SK-N-SH treated with all-trans-retinoic acid at 6 μM for 48 hours (cell line): ENCODE measurements around the gene PDZD4.

Source experiments
- ATAC-seq: fragments of 200-7000 bp; cut with Tn5 transposase; 3 replicates; pipeline ENCODE4 v1.9.1; 2020; ENCODE audit warnings: mild to moderate bottlenecking, moderate library complexity
- ARNTL ChIP-seq: fragments of 450-650 bp; formaldehyde crosslinking; IDR thresholded peaks from 2 replicates; pipeline ENCODE4 v1.5.0; 2020; ENCODE audit warnings: low read depth, mild to moderate bottlenecking, moderate library complexity, borderline replicate concordance
- BACH2 ChIP-seq: fragments of 250-450 bp; sonication (Bioruptor Pico); IDR thresholded peaks from 2 replicates; pipeline ENCODE4 v1.9.0; 2021; ENCODE audit warnings: mild to moderate bottlenecking, borderline replicate concordance
- CSDC2 ChIP-seq: fragments of 250-450 bp; sonication (Bioruptor Pico); IDR thresholded peaks from 2 replicates; pipeline ENCODE4 v1.5.0; 2020; ENCODE audit warnings: mild to moderate bottlenecking, moderate library complexity
- ESRRG ChIP-seq: fragments of 250-450 bp; sonication (Bioruptor Pico); IDR thresholded peaks from 2 replicates; pipeline ENCODE4 v1.6.1; 2021; ENCODE audit warnings: mild to moderate bottlenecking
- GLIS3 ChIP-seq: fragments of 250-450 bp; sonication (Bioruptor Pico); IDR thresholded peaks from 2 replicates; pipeline ENCODE4 v1.5.0; 2020; ENCODE audit warnings: mild to moderate bottlenecking, moderate library complexity
- ISL1 ChIP-seq: fragments of 250-450 bp; sonication (Bioruptor Pico); IDR thresholded peaks from 2 replicates; pipeline ENCODE4 v2.1.2; 2022; ENCODE audit warnings: mild to moderate bottlenecking, moderate library complexity
- OSR1 ChIP-seq: fragments of 250-450 bp; sonication (Bioruptor Pico); IDR thresholded peaks from 2 replicates; pipeline ENCODE4 v1.8.0; 2022; ENCODE audit warnings: moderate library complexity, mild to moderate bottlenecking, inconsistent platforms
- PPARA ChIP-seq: fragments of 250-450 bp; sonication (Bioruptor Pico); IDR thresholded peaks from 2 replicates; pipeline ENCODE4 v1.5.0; 2020; ENCODE audit warnings: mild to moderate bottlenecking, borderline replicate concordance
- RARB ChIP-seq: fragments of 250-450 bp; sonication (Bioruptor Pico); IDR thresholded peaks from 2 replicates; pipeline ENCODE4 v1.8.0; 2021; ENCODE audit warnings: mild to moderate bottlenecking, moderate library complexity
- SNAI2 ChIP-seq: fragments of 250-450 bp; sonication (Bioruptor Pico); IDR thresholded peaks from 2 replicates; pipeline ENCODE4 v1.5.0; 2020; ENCODE audit warnings: mild to moderate bottlenecking, moderate library complexity
- TCF4 ChIP-seq: fragments of 250-450 bp; sonication (Bioruptor Pico); IDR thresholded peaks from 2 replicates; pipeline ENCODE4 v1.8.0; 2021; ENCODE audit warnings: mild to moderate bottlenecking, moderate library complexity, borderline replicate concordance
- ZFP3 ChIP-seq: fragments of 250-450 bp; sonication (Bioruptor Pico); IDR thresholded peaks from 2 replicates; pipeline ENCODE4 v1.5.0; 2020; ENCODE audit warnings: mild to moderate bottlenecking, moderate library complexity
- ZFP30 ChIP-seq: fragments of 450-650 bp; formaldehyde crosslinking; IDR thresholded peaks from 2 replicates; pipeline ENCODE4 v1.5.0; 2022; ENCODE audit warnings: mild to moderate bottlenecking, moderate library complexity
- ZNF565 ChIP-seq: fragments of 450-650 bp; formaldehyde crosslinking; conservative IDR thresholded peaks from 2 replicates; pipeline ENCODE4 v1.5.0; 2020; ENCODE audit warnings: low read depth, mild to moderate bottlenecking, moderate library complexity
- ZNF8 ChIP-seq: fragments of 450-650 bp; formaldehyde crosslinking; IDR thresholded peaks from 2 replicates; pipeline ENCODE4 v1.5.0; 2020; ENCODE audit warnings: mild to moderate bottlenecking, moderate library complexity
- TF ChIP-seq, protein P1 (sequence below): fragments of 250-450 bp; sonication (Bioruptor Pico); IDR thresholded peaks from 2 replicates; pipeline ENCODE4 v1.8.0; 2021; ENCODE audit warnings: low read depth, mild to moderate bottlenecking, moderate library complexity, borderline replicate concordance
- TF ChIP-seq, protein P2 (sequence below): fragments of 250-450 bp; sonication (Bioruptor Pico); IDR thresholded peaks from 2 replicates; pipeline ENCODE4 v1.8.0; 2020; ENCODE audit warnings: mild to moderate bottlenecking, moderate library complexity, borderline replicate concordance
- TF ChIP-seq, protein P3 (sequence below): fragments of 250-450 bp; sonication (Bioruptor Pico); IDR thresholded peaks from 2 replicates; pipeline ENCODE4 v1.5.0; 2020; ENCODE audit warnings: mild to moderate bottlenecking, moderate library complexity
- TF ChIP-seq, protein P4 (sequence below): fragments of 250-450 bp; sonication (Bioruptor Pico); IDR thresholded peaks from 2 replicates; pipeline ENCODE4 v1.5.1; 2020; ENCODE audit warnings: low read depth, mild to moderate bottlenecking, moderate library complexity
- TF ChIP-seq, protein P5 (sequence below): fragments of 250-450 bp; sonication (Bioruptor Pico); IDR thresholded peaks from 2 replicates; pipeline ENCODE4 v1.5.1; 2021; ENCODE audit warnings: mild to moderate bottlenecking, moderate library complexity

Gene PDZD4

DNA sequence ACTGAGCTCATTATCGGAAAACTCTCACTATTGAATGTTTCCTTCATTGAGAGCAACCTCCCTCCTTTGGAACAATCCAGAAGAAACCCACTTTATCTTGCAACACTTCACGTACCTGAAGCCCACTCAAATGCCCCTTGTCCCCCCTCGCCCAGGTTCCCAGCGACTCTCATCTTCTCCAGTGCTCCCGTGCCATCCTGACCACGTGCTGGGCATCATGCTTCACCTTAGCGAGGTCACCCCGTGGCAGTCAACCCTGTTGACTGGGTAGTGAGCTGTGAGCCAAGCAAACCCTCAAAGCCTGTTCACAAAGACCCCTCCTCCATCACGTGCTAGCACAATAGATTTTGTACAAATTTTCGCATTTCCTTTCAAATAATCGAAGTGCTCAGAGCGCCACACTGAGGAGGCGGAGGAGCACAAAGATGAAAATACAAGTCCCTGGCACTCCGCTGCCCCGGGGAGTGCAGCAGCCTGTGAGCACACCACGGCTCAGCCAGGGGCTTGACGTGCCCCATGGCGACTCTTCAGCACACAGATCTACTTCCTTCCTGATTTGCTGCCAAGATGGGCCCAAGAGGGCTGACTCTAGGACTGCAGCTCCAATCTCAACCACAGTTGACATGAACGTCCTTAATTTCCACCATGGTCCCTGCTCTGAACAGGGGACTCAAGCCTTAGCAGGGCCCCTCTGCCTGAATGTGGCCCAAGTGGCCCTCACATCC is 15.6 kb downstream of the PDZD4 start:
- no peak for ATAC-seq
- no peak for TF ChIP-seq TCF4
- no peak for TF ChIP-seq GLIS3 (CRISPR knock-in tag)
- TF ChIP-seq, protein P1, sequence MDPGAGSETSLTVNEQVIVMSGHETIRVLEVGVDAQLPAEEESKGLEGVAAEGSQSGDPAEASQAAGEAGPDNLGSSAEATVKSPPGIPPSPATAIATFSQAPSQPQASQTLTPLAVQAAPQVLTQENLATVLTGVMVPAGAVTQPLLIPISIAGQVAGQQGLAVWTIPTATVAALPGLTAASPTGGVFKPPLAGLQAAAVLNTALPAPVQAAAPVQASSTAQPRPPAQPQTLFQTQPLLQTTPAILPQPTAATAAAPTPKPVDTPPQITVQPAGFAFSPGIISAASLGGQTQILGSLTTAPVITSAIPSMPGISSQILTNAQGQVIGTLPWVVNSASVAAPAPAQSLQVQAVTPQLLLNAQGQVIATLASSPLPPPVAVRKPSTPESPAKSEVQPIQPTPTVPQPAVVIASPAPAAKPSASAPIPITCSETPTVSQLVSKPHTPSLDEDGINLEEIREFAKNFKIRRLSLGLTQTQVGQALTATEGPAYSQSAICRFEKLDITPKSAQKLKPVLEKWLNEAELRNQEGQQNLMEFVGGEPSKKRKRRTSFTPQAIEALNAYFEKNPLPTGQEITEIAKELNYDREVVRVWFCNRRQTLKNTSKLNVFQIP (CRISPR knock-in tag) = no peak
- TF ChIP-seq CSDC2 (CRISPR knock-in tag) = no peak
- no peak for TF ChIP-seq ISL1 (CRISPR knock-in tag)
- no peak for TF ChIP-seq OSR1 (CRISPR knock-in tag)
- no peak for TF ChIP-seq PPARA (CRISPR knock-in tag)
- TF ChIP-seq ARNTL (CRISPR knock-in tag) = no peak
- TF ChIP-seq, protein P2, sequence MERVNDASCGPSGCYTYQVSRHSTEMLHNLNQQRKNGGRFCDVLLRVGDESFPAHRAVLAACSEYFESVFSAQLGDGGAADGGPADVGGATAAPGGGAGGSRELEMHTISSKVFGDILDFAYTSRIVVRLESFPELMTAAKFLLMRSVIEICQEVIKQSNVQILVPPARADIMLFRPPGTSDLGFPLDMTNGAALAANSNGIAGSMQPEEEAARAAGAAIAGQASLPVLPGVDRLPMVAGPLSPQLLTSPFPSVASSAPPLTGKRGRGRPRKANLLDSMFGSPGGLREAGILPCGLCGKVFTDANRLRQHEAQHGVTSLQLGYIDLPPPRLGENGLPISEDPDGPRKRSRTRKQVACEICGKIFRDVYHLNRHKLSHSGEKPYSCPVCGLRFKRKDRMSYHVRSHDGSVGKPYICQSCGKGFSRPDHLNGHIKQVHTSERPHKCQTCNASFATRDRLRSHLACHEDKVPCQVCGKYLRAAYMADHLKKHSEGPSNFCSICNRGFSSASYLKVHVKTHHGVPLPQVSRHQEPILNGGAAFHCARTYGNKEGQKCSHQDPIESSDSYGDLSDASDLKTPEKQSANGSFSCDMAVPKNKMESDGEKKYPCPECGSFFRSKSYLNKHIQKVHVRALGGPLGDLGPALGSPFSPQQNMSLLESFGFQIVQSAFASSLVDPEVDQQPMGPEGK (CRISPR knock-in tag) = no peak
- no peak for TF ChIP-seq RARB (CRISPR knock-in tag)
- TF ChIP-seq, protein P3, sequence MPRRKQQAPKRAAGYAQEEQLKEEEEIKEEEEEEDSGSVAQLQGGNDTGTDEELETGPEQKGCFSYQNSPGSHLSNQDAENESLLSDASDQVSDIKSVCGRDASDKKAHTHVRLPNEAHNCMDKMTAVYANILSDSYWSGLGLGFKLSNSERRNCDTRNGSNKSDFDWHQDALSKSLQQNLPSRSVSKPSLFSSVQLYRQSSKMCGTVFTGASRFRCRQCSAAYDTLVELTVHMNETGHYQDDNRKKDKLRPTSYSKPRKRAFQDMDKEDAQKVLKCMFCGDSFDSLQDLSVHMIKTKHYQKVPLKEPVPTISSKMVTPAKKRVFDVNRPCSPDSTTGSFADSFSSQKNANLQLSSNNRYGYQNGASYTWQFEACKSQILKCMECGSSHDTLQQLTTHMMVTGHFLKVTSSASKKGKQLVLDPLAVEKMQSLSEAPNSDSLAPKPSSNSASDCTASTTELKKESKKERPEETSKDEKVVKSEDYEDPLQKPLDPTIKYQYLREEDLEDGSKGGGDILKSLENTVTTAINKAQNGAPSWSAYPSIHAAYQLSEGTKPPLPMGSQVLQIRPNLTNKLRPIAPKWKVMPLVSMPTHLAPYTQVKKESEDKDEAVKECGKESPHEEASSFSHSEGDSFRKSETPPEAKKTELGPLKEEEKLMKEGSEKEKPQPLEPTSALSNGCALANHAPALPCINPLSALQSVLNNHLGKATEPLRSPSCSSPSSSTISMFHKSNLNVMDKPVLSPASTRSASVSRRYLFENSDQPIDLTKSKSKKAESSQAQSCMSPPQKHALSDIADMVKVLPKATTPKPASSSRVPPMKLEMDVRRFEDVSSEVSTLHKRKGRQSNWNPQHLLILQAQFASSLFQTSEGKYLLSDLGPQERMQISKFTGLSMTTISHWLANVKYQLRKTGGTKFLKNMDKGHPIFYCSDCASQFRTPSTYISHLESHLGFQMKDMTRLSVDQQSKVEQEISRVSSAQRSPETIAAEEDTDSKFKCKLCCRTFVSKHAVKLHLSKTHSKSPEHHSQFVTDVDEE (CRISPR knock-in tag) = no peak
- no peak for TF ChIP-seq ZFP3 (CRISPR knock-in tag)

DNA sequence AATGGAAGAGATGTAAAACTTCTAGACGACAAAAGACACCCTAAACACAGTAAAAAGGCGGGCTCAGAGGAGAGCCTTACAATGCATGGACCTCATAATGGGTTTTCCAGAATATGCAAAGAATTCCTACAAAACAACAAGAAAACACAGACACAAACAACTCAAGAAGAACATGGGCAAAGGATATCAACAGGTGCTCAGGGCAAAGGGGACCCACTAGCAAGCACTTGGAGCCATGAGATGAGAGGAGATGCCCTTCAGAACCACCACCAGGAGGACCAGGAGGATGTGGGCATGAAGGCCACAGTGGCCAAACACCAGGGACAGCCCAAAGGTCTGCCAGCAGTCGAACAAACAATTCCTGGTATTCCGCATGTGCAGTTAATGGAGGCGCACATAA is 17.2 kb downstream of the PDZD4 start:
- no peak for ATAC-seq
- TF ChIP-seq GLIS3 (CRISPR knock-in tag) (no peak), ZFP3 (CRISPR knock-in tag) (no peak), RARB (CRISPR knock-in tag) (no peak)

DNA sequence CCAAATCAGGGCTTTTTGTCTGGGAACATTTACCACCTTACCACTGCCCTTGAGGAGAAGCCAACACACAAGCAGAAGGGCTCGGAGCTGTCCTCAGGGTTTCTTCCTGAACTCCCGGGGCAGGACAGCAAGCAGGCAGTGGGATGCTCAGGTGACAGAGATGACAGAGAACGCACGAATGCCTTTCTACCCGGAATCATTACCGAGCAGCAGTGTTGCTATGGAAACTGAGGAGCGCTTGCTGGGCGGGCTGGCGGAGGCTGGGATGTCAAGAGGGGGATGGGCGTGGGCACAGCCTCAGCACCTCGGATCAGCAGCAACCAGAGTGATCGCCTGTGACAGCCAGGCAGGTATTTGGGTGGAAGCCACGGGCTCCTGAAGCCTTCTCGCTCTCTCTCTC is 18.1 kb downstream of the PDZD4 start:
- TF ChIP-seq ISL1 (CRISPR knock-in tag) = no peak
- TF ChIP-seq ESRRG (CRISPR knock-in tag) = no peak
- TF ChIP-seq, protein P3 (CRISPR knock-in tag) = no peak
- no peak for TF ChIP-seq BACH2 (CRISPR knock-in tag)
- TF ChIP-seq, protein P4, sequence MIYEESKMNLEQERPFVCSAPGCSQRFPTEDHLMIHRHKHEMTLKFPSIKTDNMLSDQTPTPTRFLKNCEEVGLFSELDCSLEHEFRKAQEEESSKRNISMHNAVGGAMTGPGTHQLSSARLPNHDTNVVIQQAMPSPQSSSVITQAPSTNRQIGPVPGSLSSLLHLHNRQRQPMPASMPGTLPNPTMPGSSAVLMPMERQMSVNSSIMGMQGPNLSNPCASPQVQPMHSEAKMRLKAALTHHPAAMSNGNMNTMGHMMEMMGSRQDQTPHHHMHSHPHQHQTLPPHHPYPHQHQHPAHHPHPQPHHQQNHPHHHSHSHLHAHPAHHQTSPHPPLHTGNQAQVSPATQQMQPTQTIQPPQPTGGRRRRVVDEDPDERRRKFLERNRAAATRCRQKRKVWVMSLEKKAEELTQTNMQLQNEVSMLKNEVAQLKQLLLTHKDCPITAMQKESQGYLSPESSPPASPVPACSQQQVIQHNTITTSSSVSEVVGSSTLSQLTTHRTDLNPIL = no peak
- TF ChIP-seq ZNF565 = no peak
- TF ChIP-seq, all 23 proteins: peak for 0
- no peak for ATAC-seq

DNA sequence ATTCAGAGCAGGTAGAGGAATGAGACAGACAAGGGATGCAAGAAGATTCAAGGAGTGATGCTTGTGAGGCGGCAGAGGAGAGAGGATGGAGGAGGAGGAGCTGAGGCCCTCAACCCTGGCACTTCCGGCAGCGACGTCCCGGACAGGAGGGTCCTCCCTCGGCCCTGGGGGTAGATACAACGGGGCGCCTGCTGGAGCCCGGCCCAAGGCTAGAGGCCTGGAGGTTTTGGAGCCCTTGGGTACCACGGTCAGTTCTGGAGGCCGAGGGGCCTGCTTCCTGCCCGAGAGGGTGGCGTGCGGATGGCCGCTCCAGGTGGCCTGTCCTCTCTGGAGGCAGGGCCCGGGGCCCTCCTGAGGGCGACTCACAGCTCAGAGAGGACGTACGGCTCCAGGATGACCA is 22.4 kb downstream of the PDZD4 start:
- ATAC-seq = no peak
- TF ChIP-seq SNAI2 (no peak), ZNF8 (CRISPR knock-in tag) (no peak), BACH2 (CRISPR knock-in tag) (no peak), ZFP3 (CRISPR knock-in tag) (no peak), ZNF565 (no peak), GLIS3 (CRISPR knock-in tag) (no peak), TCF4 (no peak), ZFP30 (no peak)
- TF ChIP-seq, protein P5, sequence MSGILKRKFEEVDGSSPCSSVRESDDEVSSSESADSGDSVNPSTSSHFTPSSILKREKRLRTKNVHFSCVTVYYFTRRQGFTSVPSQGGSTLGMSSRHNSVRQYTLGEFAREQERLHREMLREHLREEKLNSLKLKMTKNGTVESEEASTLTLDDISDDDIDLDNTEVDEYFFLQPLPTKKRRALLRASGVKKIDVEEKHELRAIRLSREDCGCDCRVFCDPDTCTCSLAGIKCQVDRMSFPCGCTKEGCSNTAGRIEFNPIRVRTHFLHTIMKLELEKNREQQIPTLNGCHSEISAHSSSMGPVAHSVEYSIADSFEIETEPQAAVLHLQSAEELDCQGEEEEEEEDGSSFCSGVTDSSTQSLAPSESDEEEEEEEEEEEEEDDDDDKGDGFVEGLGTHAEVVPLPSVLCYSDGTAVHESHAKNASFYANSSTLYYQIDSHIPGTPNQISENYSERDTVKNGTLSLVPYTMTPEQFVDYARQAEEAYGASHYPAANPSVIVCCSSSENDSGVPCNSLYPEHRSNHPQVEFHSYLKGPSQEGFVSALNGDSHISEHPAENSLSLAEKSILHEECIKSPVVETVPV (CRISPR knock-in tag) = no peak
- TF ChIP-seq, protein P2 (CRISPR knock-in tag) = no peak
